H1 (cell line): Measurements from ENCODE around the gene LRP8.

ENCODE experiments used
- TF ChIP-seq, protein P1 (sequence below): IDR thresholded peaks from 2 replicates; pipeline ENCODE4 v1.6.1; 2011; ENCODE audit warnings: low read depth, mild to moderate bottlenecking, low read length; ENCODE audit not compliant: insufficient read depth
- TF ChIP-seq, protein P2 (sequence below): IDR thresholded peaks from 2 replicates; pipeline ENCODE4 v1.6.1; 2012; ENCODE audit warnings: inconsistent platforms
- TF ChIP-seq, protein P3 (sequence below), 3 experiments: IDR thresholded peaks; 1 replicate in 2 of 3; 2 replicates in 1 of 3; pipeline versions ENCODE4 v1.5.1 to v1.6.1; 2011; ENCODE audit warnings: low read length in 3 of 3, mild to moderate bottlenecking in 3 of 3, inconsistent platforms in 2 of 3, low read depth in 1 of 3, moderate library complexity in 1 of 3; ENCODE audit not compliant: insufficient read depth in 1 of 3; ENCODE audit errors: control extremely low read depth in 1 of 3

DNA sequence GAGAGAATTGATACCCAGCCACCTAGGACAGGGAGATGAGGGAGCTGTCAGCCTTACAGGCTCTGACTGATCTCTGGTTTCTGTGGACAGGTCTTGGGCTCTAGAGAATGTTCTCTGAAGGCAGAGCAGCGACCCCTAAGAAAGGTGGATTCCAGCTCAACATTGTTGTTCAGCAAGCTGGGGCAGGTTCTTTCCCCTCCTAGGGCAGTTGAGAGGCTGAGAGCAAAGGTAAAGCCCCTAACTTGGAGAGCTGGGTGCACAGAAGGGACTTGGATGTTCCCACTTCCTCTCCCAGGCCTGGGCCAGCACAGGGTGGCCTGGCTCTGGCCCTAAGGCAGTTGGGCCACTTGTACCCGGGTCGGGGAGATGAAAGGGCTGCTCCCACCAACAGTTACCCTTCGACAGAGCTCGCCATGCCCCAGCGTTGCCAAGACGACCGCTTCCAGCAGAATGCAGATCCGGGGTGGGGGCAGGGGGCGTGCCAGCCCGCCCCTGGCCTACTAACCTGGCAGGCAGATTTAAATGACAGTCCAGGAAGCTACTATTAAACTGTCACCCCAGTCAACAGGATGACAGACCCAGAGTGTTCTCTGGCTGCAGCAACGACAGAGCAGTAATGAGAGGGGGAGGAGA is 31.6 kb downstream of the LRP8 start:
- TF ChIP-seq, protein P1, sequence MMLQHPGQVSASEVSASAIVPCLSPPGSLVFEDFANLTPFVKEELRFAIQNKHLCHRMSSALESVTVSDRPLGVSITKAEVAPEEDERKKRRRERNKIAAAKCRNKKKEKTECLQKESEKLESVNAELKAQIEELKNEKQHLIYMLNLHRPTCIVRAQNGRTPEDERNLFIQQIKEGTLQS: no peak
- TF ChIP-seq, protein P2, sequence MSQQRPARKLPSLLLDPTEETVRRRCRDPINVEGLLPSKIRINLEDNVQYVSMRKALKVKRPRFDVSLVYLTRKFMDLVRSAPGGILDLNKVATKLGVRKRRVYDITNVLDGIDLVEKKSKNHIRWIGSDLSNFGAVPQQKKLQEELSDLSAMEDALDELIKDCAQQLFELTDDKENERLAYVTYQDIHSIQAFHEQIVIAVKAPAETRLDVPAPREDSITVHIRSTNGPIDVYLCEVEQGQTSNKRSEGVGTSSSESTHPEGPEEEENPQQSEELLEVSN: no peak
- TF ChIP-seq, protein P3, sequence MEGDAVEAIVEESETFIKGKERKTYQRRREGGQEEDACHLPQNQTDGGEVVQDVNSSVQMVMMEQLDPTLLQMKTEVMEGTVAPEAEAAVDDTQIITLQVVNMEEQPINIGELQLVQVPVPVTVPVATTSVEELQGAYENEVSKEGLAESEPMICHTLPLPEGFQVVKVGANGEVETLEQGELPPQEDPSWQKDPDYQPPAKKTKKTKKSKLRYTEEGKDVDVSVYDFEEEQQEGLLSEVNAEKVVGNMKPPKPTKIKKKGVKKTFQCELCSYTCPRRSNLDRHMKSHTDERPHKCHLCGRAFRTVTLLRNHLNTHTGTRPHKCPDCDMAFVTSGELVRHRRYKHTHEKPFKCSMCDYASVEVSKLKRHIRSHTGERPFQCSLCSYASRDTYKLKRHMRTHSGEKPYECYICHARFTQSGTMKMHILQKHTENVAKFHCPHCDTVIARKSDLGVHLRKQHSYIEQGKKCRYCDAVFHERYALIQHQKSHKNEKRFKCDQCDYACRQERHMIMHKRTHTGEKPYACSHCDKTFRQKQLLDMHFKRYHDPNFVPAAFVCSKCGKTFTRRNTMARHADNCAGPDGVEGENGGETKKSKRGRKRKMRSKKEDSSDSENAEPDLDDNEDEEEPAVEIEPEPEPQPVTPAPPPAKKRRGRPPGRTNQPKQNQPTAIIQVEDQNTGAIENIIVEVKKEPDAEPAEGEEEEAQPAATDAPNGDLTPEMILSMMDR (IDR thresholded peaks at IDR 0.05; ENCODE audit: control extremely low read depth in 1 of 3, insufficient read depth in 1 of 3, low read depth in 1 of 3, low read length in 3 of 3): no peak
